Kidney capillary endothelial cell (primary cell): ENCODE data around the gene SHE.

ENCODE experiments used
- DNase-seq: peaks from one replicate; pipeline ENCODE4 v3.0.0-alpha.2; 2018; ENCODE audit warnings: low spot score

Gene SHE

GRCh38 chr1:154478639-154479038, 23.6 kb downstream of the SHE start:
- no peak for DNase-seq

DNA sequence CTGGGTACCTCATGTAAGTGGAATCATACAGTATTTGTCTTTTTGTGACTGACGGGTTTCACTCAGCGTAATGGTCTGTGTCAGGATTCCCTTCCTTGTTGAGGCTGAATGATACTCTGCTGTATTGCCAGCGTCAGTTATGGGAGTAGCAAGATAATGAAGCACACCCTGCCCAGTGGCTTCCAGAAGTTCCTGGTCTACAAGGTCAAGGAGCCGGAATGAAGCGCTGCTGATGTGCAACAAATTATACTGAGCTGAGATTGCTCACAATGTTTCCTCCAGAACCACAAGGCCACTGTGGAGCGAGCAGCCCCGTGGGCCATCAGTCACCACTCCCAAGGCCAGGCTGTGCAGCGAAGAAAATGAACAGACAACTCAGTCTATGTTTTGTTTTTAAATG, 24.2 kb downstream of the SHE start:
- DNase-seq: no peak

DNA sequence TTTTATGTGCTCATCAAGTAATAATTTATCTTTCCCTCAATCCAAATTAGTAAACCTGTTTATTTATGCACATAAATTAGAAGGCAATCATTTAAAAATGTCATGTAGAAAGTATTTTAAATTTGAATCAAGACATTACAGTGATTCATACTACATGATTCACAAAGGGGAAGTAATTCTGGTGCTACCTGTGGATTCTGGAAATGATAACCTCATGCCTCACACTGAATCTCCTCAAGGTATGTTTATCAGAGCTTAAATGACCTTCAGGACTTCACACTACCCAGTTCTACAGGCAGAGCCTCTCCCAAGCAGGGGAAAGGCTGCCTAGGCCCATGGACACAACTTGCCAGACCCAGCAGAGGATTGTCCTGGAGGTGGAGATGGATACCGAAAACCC, 25.4 kb downstream of the SHE start:
- no peak for DNase-seq

GRCh38 chr1:154474802-154475201, 27.4 kb downstream of the SHE start:
- no peak for DNase-seq

DNA sequence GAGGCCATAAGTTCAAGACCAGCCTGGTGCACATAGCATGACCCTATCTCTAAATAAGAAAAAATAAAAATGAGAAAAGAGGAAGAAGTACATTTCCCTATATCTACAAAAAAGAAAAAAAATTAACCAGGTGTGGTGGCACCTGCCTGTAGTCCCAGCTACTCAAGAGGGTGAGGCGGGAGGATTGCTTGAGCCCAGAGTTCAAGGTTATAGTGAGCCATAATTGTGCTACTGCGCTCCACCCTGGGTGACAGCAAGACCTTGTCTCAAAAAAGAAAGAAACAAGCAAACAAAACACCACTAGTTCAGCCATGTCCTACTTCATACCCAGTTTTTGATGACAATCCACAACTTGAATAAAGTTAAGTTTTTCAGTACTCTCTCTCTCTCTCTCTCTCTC, 30.9 kb downstream of the SHE start:
- DNase-seq: no peak

GRCh38 chr1:154469844-154470560, 32.2 kb downstream of the SHE start:
- no peak for DNase-seq

- no peak for DNase-seq
These were observed 33.5 kb downstream of the SHE start for GRCh38 chr1:154468535-154469250.

DNA sequence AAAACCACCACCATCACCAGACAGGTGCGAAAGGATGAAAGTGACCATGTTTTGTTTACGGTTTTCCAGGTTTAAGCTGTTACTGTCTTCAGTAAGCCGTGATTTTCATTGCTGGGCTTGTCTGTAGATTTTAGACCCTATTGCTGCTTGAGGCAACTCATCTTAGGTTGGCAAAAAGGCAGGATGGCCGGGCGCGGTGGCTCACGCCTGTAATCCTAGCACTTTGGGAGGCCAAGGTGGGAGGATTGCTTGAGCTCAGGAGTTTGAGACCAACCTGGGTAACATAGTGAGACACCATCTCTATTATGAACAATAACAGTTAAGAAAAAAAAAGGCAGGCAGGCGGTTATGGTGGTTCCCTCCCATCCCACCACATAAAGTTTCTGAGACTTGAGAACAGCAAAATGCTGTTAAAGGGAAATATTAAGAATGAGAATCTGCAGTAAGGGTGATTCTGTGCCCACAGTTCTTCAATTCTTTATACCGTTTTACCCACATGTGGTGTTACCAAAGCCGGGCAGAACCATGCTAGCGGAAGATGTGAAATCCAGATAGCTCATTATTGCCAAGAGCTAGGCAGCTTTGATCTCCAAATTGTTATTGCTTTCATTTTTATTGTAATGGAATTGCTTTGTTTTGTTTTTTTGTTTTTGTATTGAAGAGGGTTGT, 34.6 kb downstream of the SHE start:
- no peak for DNase-seq

- no peak for DNase-seq
These were observed 35.2 kb downstream of the SHE start for GRCh38 chr1:154466921-154467417.

- DNase-seq: no peak
These were observed 36.0 kb downstream of the SHE start for GRCh38 chr1:154466206-154466605.

- no peak for DNase-seq
These were observed 36.5 kb downstream of the SHE start for GRCh38 chr1:154465621-154466195.

DNA sequence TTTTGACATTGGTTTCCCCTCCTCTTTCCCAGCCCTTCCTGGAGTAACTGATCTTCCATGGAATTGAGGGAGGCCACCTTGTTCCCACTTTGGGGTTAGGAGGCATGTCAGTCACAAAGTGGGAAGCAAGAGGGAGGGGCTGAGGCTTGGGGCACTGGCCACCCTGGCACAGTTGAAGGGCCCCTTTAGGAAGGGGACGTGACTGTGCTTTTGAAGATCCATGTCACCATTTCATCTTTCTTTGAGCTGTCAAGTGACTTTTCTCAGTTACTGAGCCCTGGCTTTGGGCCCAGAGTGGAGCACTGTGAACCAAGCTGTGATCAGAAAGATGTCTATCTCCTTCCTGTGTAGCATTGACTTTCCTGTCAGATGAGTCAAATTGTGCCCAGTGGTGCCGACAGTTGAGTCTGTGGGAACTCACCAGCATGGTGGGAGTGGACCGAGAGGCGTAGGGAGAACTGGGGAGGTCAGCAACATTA, 38.7 kb downstream of the SHE start:
- no peak for DNase-seq

- DNase-seq: no peak
These were observed 41.4 kb downstream of the SHE start for GRCh38 chr1:154460695-154461260.

DNA sequence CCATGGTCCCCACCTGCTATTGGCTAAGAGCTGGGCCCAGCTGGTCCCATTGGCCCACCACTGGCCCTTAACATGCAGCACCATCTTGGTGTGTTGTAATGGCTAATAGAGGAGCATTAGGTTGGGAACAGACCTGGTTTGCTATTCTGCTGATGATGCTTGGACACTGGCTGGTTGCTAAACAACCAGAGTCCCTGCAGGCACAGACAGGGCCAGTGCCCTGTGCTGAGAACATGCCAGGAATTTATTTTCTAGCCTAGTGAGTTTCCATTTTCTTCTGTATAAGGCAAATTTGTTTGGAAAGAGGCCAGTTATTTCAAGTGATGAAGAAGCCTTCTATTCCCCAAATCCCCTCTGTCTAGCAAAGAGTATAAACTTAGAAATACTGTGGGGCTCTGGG, 43.1 kb downstream of the SHE start:
- no peak for DNase-seq

DNA sequence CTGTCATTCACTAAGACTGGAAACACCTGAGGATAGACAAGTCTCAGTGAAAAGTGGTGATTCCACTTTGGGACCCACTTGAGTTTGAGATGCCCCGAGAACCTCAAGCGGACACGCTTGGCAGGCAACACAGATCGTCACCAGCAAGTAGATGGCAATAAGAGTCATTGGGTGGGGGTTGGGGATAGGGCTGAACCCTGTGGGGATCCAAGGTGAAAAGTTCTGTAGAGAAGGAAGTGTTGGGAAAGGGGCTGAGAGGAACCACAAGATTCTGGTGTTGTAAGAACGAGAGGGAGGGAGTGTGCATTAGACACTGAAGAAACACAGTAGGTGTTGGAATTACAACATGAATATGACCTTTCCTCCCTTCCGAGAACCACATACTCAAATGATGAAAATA, 45.6 kb downstream of the SHE start:
- no peak for DNase-seq

GRCh38 chr1:154454386-154455120, 47.7 kb downstream of the SHE start:
- DNase-seq: no peak

DNA sequence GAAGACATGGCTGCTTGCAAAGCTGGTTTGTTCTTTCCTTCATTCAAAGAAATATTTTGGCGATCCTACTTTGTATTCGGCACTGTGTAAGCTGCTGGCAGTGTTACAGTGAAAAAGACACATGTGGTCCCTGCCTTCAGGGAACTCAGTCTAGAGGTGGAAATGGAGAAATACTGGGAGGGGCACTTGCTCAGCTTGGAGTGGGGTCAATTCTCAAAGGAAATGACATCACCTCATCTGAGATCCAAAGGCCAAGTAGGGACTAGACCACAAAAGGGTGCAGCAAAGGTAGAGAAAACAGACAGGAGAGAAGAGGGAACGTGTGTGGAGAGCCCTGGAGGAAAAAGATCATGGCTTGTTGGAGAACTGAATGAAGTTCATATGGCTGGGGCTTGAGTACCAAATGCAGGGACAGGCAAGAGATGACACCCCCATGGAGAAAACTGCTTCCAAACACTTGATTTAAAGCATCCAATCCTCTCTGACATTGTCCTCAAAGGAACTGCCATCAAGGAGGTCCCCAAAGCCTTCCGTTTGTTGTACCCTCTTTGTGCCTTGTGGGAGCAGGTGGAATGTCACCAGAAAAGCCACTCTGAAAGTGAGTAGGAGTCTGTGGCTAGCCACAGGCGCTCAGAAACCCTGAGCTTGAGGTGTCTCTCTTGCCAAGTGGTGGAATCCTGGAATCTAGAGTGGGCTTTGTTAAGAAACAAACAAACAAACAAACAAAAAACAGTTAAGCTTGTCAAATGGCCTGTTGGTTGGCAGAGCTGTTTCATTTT, 48.4 kb downstream of the SHE start:
- no peak for DNase-seq

GRCh38 chr1:154453161-154453560, 49.1 kb downstream of the SHE start:
- DNase-seq: no peak

- no peak for DNase-seq
These were observed 53.8 kb downstream of the SHE start for GRCh38 chr1:154448331-154448811.

GRCh38 chr1:154446789-154447188, 55.4 kb downstream of the SHE start:
- no peak for DNase-seq

GRCh38 chr1:154446292-154446691, 55.9 kb downstream of the SHE start:
- no peak for DNase-seq
